ENCODE data around the gene AR.

Gene AR

DNA sequence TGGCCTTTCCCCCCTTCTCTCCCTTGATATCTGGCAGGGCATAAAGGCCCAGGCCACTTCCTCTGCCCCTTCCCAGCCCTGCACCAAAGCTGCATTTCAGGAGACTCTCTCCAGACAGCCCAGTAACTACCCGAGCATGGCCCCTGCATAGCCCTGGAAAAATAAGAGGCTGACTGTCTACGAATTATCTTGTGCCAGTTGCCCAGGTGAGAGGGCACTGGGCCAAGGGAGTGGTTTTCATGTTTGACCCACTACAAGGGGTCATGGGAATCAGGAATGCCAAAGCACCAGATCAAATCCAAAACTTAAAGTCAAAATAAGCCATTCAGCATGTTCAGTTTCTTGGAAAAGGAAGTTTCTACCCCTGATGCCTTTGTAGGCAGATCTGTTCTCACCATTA, 183.8 kb downstream of the AR start:
- DNase-seq (ENCODE audit: low read depth): no peak

DNA sequence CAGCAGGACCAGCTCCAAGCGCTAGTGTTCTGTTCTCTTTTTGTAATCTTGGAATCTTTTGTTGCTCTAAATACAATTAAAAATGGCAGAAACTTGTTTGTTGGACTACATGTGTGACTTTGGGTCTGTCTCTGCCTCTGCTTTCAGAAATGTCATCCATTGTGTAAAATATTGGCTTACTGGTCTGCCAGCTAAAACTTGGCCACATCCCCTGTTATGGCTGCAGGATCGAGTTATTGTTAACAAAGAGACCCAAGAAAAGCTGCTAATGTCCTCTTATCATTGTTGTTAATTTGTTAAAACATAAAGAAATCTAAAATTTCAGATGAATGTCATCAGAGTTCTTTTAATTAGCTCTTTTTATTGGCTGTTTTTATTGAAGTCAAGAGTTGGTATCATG, 186.5 kb downstream of the AR start:
- DNase-seq (ENCODE audit: low read depth): no peak

DNA sequence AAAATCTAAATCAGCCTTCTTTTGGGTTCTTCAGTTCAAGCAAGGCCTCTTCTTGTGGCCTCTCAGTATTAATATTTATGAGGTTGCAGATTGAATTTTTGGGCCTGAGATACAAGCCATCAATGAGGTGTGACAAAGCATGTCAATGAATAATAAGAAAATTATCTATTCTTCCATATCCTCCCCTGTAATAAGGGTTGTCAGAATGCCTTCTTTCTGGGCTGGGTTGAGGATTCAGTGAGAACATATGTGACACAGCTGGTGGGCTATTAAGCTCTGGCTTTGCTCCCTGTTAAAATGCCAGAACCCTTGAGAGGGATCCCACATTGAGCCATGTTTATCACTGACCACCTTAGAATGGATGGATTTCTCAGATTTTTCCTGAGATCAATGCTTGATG, 187.2 kb downstream of the AR start:
- DNase-seq (ENCODE audit: low read depth): no peak

DNA sequence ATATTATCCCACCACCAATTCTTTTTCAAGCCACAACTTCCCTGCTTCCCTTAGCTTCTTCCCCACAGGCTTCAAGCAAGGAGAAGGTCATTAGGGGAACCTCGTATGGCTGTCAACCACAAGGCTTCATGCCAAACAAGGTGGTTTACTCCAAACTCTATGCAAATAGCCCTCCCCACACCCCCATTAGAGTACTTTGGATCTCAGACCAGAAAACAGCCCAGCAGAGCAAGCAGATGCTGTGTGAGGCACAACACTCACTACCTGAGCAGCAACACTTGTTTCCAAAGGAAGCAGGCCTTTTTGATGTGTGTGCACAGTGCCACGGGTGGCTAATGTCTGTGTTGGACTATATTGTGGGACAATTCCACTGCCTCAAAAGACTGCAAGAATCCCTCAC, 189.0 kb downstream of the AR start:
- no peak for DNase-seq (ENCODE audit: low read depth)

DNA sequence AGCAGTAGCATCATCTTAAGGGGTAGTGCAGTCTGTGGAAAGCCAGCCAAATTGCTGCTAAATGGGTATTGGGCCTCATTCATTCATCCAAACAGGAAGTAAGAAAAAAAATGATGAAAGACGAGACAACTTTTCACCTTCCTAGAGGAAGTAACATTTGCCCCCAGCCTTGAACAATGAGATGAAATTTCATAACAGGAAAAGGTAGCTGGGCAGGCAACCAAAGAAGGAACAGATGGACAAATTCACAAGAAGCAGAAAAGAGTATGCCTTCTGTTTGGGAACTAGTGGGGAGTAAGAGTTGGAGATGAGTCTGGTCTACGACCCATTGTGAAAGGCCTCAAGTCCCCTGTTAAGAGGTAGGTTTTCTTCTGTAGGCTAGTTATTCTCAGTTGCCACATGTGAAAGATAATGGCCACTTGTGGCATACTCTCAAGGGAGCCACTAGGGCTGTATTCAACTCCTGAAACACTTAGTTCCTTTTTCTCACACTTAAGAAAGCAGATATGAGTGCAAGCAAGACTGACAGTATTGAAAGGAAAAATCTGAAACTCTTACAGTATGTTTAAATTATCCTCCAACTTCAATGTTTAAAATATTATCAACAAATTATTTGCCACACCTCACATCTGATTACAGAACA, 190.4 kb downstream of the AR start:
- DNase-seq (ENCODE audit: low read depth): no peak

DNA sequence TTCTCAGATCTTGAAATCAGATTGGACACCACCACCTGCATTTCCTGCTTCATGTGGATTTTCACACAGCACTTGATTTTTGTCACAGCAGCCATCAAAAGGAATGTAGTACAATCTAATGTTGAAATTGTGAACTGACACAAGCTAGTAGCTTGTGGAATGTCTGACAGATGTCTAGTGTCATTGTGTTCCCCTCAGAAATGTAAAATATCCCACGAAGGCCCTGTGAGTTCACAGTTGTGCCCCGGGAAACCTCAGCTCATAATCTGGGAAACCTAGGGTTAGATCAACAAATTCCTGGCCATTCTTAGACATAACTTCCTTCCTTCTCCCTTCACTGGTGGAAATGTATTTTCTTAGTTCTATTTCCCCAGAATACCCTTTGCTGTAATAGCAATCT, 205.7 kb downstream of the AR start:
- DNase-seq (ENCODE audit: low read depth): no peak

DNA sequence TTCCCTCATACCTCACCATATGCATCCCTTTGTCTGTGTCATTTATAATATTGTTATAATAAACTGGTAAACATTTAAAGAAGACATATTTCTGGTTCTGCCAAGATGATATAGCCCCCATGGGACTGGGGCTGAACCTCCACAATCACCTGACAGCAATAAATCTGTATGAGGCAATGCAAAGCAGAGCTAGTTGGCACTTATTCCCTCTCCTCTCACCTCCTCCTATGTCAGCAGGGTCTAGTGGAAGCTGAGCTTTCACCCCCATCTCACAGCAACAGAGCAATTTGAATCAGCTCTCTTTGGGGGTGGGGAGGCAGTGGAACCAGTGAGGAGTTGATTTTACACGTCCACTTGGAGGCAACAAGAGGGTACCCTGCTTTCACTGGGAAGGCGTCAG, 206.9 kb downstream of the AR start:
- no peak for DNase-seq (ENCODE audit: low read depth)

DNA sequence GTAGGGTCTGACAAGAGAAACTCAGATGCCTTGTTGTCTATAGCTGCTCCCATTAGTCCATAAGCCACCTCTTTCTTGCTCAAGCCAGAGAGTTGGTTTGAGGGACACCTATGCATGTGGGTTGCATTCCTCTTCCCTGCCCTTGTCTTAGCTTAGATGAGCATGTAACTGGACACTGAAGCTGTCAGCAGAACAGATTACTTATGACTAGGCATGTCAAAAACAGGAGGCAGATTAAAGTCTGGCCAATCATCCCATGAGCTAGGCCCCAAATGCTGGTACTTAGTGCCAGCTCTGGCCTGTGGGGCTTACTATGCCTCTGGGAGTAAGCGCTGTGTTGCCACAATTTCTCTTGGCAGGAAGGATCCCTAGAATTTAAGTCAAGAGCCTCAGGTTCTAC, 215.2 kb downstream of the AR start:
- DNase-seq (ENCODE audit: low read depth): no peak

DNA sequence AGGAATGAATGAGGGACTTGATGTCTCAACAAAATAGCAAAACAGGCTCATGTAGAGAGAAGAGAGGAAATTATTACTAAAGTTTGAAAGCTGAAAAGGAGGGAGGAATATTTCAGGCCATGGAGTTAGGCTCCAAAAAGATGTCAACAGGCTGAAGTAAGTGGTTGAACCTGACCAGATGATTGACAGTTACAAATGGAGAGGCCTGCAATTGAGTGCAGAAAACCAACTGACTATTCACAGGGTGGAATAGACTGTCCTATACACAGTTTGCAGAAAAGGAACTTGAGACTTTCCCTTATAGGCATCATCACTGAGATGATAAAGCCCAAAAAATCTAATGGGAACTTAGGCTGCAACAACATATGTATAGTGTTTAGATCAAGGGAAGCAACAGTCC, 233.3 kb downstream of the AR start:
- no peak for DNase-seq (ENCODE audit: low read depth)

DNA sequence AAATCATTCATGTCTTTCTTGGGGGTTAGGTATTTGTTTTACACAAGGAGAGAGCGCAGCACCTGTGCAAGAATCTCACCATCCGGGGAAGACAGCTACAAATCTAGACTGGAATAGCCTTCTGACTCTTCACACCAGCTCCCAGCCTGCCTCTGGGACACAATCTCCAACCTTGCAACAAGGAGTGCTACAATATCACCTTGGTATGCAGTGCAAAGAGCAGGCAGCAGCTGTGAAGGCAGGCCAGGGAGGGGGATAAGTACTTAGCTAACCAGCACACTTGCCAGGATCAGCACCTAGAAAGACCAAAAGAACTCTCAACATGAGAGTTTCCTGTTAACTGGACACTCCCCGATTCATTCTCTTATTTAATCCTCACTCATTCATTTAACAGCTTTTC, 235.3 kb downstream of the AR start:
- DNase-seq (ENCODE audit: low read depth): no peak

Measured in activated T-helper 9 cell treated with anti-CD3 and anti-CD28 coated beads, Interleukin-2, amount 50 U/mL, for 16 hours (primary cell).